Omental fat pad (tissue), 4 donors: ENCODE data around the gene RBM26. TPM values are rescaled to one million over a fixed set of nuclear protein-coding genes. Genes with fewer than 3 reads are reported as not detected.

Source experiments
- ATAC-seq: fragments of 150-250 bp; one replicate; pipeline ENCODE4 v1.9.1; 2016; ENCODE audit warnings: mild to moderate bottlenecking, moderate library complexity; ENCODE audit not compliant: low FRiP score
- DNase-seq: peaks from one replicate; pipeline ENCODE4 v3.0.0-alpha.2; 2019; ENCODE audit warnings: low spot score
- CTCF ChIP-seq, 3 donors: fragments of 450-650 bp; IDR thresholded peaks; one replicate each; pipeline ENCODE4 v1.5.1; 2016 to 2017; ENCODE audit warnings: antibody characterized with exemption in 3 of 3, mild to moderate bottlenecking in 3 of 3, moderate library complexity in 2 of 3
- total RNA-seq, 4 donors: library from RNA; depleted of rRNA; stranded (reverse); fragments of >200 nt; gene quantifications; one replicate each; pipeline ENCODE4 v1.1.0, GENCODE V29; 2016

The RBM26 gene
- total RNA-seq, 4 donors from 2014 or later = 23.6 to 49.5 (median 34.1) TPM

DNA sequence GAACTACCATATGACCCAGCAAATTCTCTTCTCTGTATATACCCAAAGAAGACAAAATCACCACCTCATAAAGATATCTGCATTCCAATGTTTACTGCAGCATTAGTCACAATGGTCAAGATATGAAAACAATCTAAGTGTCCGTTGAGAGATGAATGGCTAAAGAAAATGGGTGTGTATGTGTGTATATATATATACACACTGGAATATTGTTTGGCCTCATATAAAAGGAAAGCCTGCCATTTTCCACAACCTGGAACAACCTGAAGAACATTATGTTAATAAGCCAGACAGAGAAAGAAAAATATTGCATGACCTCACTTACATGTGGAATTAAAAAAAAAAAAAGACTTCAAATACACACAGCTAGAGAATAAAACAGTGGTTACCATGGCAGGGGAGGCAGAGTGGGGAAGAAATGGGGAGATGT is 29.5 kb upstream of the RBM26 start:
- ATAC-seq = no peak
- no peak for TF ChIP-seq CTCF (IDR thresholded peaks at IDR 0.05)
- DNase-seq = no peak

- no peak for ATAC-seq
- no peak for TF ChIP-seq CTCF (IDR thresholded peaks at IDR 0.05)
- no peak for DNase-seq
These were observed 28.5 kb upstream of the RBM26 start for GRCh38 chr13:79434556-79434955.

GRCh38 chr13:79432992-79433391 is 26.9 kb upstream of the RBM26 start:
- no peak for ATAC-seq

DNA sequence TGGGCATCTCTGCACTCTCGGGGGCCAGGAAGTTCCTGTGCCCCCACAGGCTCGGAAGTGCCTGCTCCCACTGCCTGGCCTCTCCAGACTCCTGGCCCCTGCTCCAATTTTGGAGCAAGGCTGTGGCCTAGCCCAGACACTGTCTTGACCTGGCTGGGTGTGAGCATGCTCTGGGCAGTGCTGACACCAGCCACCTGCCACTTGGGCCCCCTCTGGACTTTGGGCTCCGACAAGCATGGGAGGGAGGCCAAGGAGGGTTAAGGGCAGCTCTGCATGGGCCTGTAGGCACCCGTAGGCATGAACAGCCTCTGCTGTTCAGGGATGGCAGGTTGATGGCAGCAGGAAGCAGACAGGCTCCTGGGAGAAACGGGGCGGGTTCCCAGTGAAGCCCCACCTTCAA is 26.0 kb upstream of the RBM26 start:
- DNase-seq (no peak), ATAC-seq (no peak)
- no peak for TF ChIP-seq CTCF (IDR thresholded peaks at IDR 0.05)

More at GRCh38 chr13:79432992-79433391, 26.9 kb upstream of the RBM26 start:
- no peak for DNase-seq
- TF ChIP-seq CTCF (IDR thresholded peaks at IDR 0.05) = no peak

DNA sequence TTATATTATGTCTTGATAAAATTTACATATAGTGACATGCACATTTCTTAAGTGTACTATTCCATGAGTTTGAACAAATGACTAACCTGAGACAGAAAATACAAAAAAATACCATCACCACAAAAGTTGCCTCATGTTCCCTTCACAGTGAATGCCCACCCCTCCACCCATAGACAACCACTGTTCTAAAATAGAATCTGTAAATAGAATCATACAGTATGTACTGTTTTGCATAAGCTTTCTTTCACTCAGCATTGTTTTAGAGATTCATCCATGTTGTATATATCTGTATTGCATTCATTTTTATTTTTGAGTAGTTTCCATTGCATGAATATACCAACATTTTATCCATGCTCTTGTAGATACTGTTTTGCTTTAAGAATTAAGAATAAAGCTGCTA is 23.3 kb upstream of the RBM26 start:
- no peak for TF ChIP-seq CTCF (IDR thresholded peaks at IDR 0.05)
- no peak for ATAC-seq
- DNase-seq = no peak

- no peak for TF ChIP-seq CTCF (IDR thresholded peaks at IDR 0.05)
- no peak for DNase-seq
- no peak for ATAC-seq
These were observed 21.8 kb upstream of the RBM26 start for GRCh38 chr13:79427883-79428282.

DNA sequence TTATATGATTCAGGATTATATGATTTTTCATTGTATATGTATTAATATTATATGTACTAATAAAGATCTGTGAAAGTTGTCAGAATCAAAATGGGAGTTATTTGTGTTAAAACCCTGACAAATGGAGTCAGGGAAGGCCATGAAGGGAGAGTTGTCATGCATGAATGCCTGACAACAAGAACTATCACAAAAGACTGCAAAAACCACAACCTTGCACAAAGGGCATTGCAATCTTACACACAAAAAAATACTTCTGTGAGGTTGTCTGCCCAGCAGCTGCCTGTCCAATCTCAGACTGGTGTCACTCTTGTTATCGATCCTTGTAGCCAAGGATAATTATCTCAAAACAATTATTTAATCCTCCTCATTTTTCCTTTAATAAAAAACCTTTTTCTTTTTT is 21.2 kb upstream of the RBM26 start:
- ATAC-seq (no peak), DNase-seq (no peak)
- no peak for TF ChIP-seq CTCF (IDR thresholded peaks at IDR 0.05)
